Upper lobe of left lung (tissue), 6 donors: ENCODE results near the gene FOSL2. TPM values are rescaled to one million over a fixed set of nuclear protein-coding genes. Genes with fewer than 3 reads are reported as not detected.

Experiments used
- ATAC-seq, 2 donors: fragments of 200-7000 bp; cut with Tn5 transposase; one replicate each; pipeline ENCODE4 v1.9.1; 2022; ENCODE audit warnings: mild to moderate bottlenecking in 2 of 2, moderate library complexity in 2 of 2; ENCODE audit not compliant: low FRiP score in 2 of 2
- DNase-seq, 2 donors: peaks; one replicate each; pipeline ENCODE4 v3.0.0-alpha.2; 2019 to 2020
- H3K27ac ChIP-seq, 4 donors: fragments of 200-600 bp; sonication (generic); one replicate each; pipeline ENCODE4 v1.5.1; 2016 to 2019
- H3K27me3 ChIP-seq, 4 donors: fragments of 200-600 bp; sonication (generic); one replicate each; pipeline ENCODE4 v1.5.1; 2017 to 2019
- H3K36me3 ChIP-seq, 4 donors: fragments of 200-600 bp; sonication (generic); one replicate each; pipeline ENCODE4 v1.5.1; 2016 to 2019
- H3K4me1 ChIP-seq, 4 donors: fragments of 200-600 bp; sonication (generic); one replicate each; pipeline ENCODE4 v1.5.1; 2018 to 2019
- H3K4me3 ChIP-seq, 4 donors: fragments of 200-600 bp; sonication (generic); one replicate each; pipeline ENCODE4 v1.5.1; 2017 to 2019; ENCODE audit warnings: mild to moderate bottlenecking in 2 of 4, moderate library complexity in 1 of 4
- H3K9me3 ChIP-seq, 4 donors: fragments of 200-600 bp; sonication (generic); one replicate each; pipeline ENCODE4 v1.5.1; 2018 to 2019
- EP300 ChIP-seq, 4 donors: sonication (generic); formaldehyde crosslinking; IDR thresholded peaks; one replicate each; pipeline ENCODE4 v1.5.1; 2017; ENCODE audit warnings: antibody characterized with exemption in 4 of 4, control low read depth in 2 of 4
- POLR2A ChIP-seq, 4 donors: fragments of 450-650 bp; IDR thresholded peaks; one replicate each; pipeline ENCODE4 v1.5.1; 2016 to 2017; ENCODE audit warnings: antibody characterized with exemption in 4 of 4, mild to moderate bottlenecking in 2 of 4
- POLR2AphosphoS5 ChIP-seq, 2 donors: sonication (generic); formaldehyde crosslinking; IDR thresholded peaks; one replicate each; pipeline ENCODE4 v1.5.1; 2017; ENCODE audit warnings: antibody characterized with exemption in 2 of 2
- WGBS, 2 donors: methylation state at CpG; one replicate each; pipeline ENCODE4 v1.1.5; 2017 to 2018; 5-methylcytosine and 5-hydroxymethylcytosine counted together
- total RNA-seq, 6 donors: library from RNA; depleted of rRNA in 4 of 6; stranded (reverse); fragments of >200 nt in 4 of 6; gene quantifications; one replicate each; pipeline versions ENCODE4 v1.1.0 to v1.2.1, GENCODE V29; 2016 to 2021
- TF ChIP-seq, protein P1 (sequence below), 6 experiments: fragments of 450-650 bp in 4 of 6; fragments of 200-600 bp in 2 of 6; sonication (generic) in 2 of 6; IDR thresholded peaks; one replicate each; pipeline ENCODE4 v1.5.1; 2016 to 2019; ENCODE audit warnings: antibody characterized with exemption in 6 of 6
- donor health status: DM: no; HTN: no; CAD: no; lungs with moderate emphysema.
- donor health status: DM: no; HTN: yes; CAD: no; lungs with severe emphysema.

The FOSL2 gene
- total RNA-seq, 6 donors from 2014 or later, result 71.0 to 137 (median 91.0) TPM

DNA sequence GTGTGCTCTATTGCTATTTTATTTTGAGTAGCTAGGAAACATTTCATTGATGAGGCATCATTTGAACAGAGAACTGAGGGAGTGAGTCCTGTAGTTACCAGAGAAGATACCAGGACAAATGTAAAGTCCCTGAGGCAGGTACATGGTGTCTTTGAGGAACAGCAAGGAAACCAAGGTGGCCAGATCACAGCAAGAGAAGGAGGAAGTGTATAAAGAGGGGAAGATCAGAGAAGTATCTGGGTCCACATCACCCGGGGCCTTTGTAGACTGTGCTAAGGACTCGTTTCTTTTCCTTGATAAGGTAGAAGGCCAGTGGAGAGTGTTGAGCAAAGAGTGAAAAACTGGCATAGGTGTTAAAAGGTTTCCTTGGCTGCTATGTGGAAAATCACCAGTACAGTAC lies 68.4 kb downstream of the FOSL2 start:
- no peak for DNase-seq
- no peaks in the 10 kb centered on the region for H3K27me3 ChIP-seq
- peaks cover 0 to 4% (median 0%) of the 10 kb centered on the region in 4 donors for H3K4me1 ChIP-seq
- TF ChIP-seq, protein P1, sequence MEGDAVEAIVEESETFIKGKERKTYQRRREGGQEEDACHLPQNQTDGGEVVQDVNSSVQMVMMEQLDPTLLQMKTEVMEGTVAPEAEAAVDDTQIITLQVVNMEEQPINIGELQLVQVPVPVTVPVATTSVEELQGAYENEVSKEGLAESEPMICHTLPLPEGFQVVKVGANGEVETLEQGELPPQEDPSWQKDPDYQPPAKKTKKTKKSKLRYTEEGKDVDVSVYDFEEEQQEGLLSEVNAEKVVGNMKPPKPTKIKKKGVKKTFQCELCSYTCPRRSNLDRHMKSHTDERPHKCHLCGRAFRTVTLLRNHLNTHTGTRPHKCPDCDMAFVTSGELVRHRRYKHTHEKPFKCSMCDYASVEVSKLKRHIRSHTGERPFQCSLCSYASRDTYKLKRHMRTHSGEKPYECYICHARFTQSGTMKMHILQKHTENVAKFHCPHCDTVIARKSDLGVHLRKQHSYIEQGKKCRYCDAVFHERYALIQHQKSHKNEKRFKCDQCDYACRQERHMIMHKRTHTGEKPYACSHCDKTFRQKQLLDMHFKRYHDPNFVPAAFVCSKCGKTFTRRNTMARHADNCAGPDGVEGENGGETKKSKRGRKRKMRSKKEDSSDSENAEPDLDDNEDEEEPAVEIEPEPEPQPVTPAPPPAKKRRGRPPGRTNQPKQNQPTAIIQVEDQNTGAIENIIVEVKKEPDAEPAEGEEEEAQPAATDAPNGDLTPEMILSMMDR (IDR thresholded peaks at IDR 0.05), result no peak
- no peak for TF ChIP-seq POLR2AphosphoS5 (IDR thresholded peaks at IDR 0.05)
- no peak for TF ChIP-seq POLR2A (IDR thresholded peaks at IDR 0.05)
- no peak for TF ChIP-seq EP300 (IDR thresholded peaks at IDR 0.05)
- H3K36me3 ChIP-seq, result no peaks in the 10 kb centered on the region
- ATAC-seq, result no peak
- 50 to 55% methylated on average over 2 of the region's 2 CpGs for WGBS, 2 donors
- no peaks in the 10 kb centered on the region for H3K9me3 ChIP-seq
- H3K27ac ChIP-seq, result no peak overlapping the region
- H3K4me3 ChIP-seq, result no peak overlapping the region

DNA sequence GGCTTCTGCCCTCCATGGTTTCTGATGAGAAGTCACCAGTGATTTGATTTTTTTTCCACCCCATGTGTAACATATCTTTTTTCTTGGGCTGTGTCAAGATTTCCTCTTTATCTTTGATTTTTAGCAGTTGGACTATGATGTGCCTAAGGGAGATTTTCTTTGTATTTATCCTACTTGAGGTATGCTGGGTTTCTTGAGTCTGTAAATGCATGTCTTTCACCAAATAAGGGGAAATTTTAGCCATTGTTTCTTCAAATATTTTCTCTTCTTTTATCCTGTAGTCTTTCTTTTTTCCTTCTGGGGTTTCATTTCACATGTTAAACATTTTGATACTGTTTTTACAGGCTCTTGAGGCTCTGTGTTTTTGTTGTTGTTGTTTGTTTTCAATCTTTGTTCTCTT lies 69.5 kb downstream of the FOSL2 start:
- no peak overlapping the region for H3K27ac ChIP-seq
- H3K9me3 ChIP-seq, result no peaks in the 10 kb centered on the region
- no peaks in the 10 kb centered on the region for H3K36me3 ChIP-seq
- peaks cover 0 to 4% (median 0%) of the 10 kb centered on the region in 4 donors for H3K4me1 ChIP-seq
- H3K4me3 ChIP-seq, result no peak overlapping the region
- ATAC-seq, result no peak
- H3K27me3 ChIP-seq, result no peaks in the 10 kb centered on the region
- TF ChIP-seq POLR2A (IDR thresholded peaks at IDR 0.05), result no peak
- TF ChIP-seq, protein P1 (IDR thresholded peaks at IDR 0.05), result no peak
- no peak for TF ChIP-seq EP300 (IDR thresholded peaks at IDR 0.05)
- no peak for TF ChIP-seq POLR2AphosphoS5 (IDR thresholded peaks at IDR 0.05)
- no peak for DNase-seq

DNA sequence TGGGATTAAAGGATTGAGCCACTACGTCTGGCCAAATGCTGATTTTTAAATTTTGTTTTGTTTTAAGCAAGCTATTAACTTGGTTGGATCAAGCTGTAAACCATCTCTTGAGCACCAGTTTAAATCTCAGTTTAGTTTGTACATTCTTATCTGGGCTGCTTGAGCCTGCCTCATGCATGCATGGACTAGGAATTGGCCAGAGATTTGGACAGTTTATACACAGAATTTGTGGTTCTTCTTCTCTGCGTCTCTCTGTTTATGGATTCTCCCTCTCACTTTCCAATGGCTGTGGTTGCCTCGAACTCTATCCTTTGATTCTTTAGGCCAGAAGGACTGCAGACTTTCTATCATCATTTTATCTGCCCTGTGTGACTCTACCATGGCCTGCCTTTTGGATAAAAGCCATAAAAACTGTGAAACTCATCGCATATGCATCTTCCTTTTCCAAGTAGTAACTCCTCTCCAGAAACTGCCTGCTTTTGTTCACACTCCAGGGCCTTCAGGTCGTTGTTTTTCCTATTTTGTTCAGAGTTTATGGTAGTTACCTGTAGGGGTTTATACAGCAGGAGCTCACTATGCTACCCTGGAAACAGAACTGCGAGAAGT lies 70.7 kb downstream of the FOSL2 start:
- H3K4me1 ChIP-seq, result peaks cover 0 to 4% (median 0%) of the 10 kb centered on the region in 4 donors
- no peak for DNase-seq
- no peak overlapping the region for H3K4me3 ChIP-seq
- TF ChIP-seq, protein P1 (IDR thresholded peaks at IDR 0.05), result no peak
- no peak for TF ChIP-seq POLR2A (IDR thresholded peaks at IDR 0.05)
- no peak for TF ChIP-seq EP300 (IDR thresholded peaks at IDR 0.05)
- TF ChIP-seq POLR2AphosphoS5 (IDR thresholded peaks at IDR 0.05), result no peak
- ATAC-seq, result no peak
- H3K27ac ChIP-seq, result peak overlapping the region in 3 of 4 donors; percentile 49 to 73 (median 68)
- no peaks in the 10 kb centered on the region for H3K9me3 ChIP-seq
- 62 to 78% methylated on average over 6 of the region's 6 CpGs for WGBS, 2 donors
- H3K36me3 ChIP-seq, result no peaks in the 10 kb centered on the region
- H3K27me3 ChIP-seq, result no peaks in the 10 kb centered on the region

DNA sequence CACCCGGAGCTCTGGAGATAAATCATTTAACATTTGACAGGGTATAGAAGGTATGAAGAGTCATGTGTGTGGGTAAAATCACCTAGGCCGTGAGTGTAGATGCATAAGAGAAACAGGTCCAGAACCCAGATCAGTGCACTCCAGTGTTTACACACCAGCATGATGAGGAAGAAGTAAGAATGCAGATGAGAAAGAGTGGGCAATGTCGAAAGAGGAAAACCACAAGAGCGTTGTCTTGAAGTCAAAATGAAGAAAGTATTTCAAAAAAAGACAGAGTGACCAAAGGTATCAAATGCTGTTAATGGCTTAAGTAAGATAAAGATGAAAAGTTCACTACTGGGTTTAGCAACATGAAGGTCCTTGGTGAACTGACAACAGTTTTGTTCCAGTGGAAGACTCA lies 71.2 kb downstream of the FOSL2 start:
- WGBS, 2 donors, result 63 to 67% methylated on average over 4 of the region's 4 CpGs
- ATAC-seq (peak in 1 of 2 donors; percentile 58), DNase-seq (no peak)
- TF ChIP-seq EP300 (IDR thresholded peaks at IDR 0.05) (no peak), POLR2AphosphoS5 (IDR thresholded peaks at IDR 0.05) (peak in 1 of 2 donors; percentile 31), POLR2A (IDR thresholded peaks at IDR 0.05) (no peak)
- peak overlapping the region in 3 of 4 donors; percentile 49 to 73 (median 68) for H3K27ac ChIP-seq
- no peaks in the 10 kb centered on the region for H3K9me3 ChIP-seq
- H3K4me3 ChIP-seq, result no peak overlapping the region
- no peaks in the 10 kb centered on the region for H3K27me3 ChIP-seq
- no peaks in the 10 kb centered on the region for H3K36me3 ChIP-seq
- H3K4me1 ChIP-seq, result peaks cover 0 to 4% (median 0%) of the 10 kb centered on the region in 4 donors

DNA sequence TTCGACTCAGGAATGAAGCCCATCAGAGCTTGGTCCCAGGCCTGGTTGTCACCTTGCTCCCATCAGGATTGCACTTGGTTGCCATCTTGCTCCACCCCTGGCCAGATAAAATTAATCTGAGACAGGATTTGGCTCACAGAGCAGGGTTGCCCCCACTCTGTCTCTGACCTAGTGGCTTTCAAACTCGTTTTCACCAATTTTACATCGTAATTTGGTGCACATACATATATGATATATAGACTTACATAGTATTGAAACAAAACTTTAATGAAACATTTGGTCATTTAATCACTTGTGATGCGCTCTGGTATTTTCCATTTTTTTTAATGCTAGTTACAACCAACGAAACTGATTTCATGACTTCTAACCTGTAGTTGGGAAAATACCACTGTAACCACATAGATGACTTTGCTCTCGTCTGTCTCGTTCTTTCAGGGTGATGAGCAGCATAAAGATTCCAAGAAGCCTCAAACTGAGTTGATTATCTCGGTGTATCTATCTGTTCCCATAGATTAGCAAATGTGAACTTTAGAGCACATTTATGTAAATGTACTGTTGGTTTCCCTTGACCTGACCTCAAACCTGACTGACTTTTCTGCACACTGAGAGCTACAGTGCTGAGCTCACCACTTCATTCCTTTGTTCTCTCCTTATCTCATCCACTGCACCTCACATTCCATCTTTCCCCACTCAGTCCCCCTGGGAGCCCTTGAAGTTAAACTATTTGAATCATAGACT lies 72.7 kb downstream of the FOSL2 start:
- H3K4me1 ChIP-seq, result peaks cover 0 to 6% (median 4%) of the 10 kb centered on the region in 4 donors
- 60 to 61% methylated on average over 8 of the region's 8 CpGs for WGBS, 2 donors
- no peak for ATAC-seq

More for the DNA sequence above, 72.7 kb downstream of the FOSL2 start:
- DNase-seq, result no peak
- H3K9me3 ChIP-seq, result no peaks in the 10 kb centered on the region
- H3K27ac ChIP-seq, result peak overlapping the region in 1 of 4 donors; percentile 68
- H3K27me3 ChIP-seq, result no peaks in the 10 kb centered on the region
- TF ChIP-seq POLR2A (IDR thresholded peaks at IDR 0.05) (no peak), EP300 (IDR thresholded peaks at IDR 0.05) (no peak), POLR2AphosphoS5 (IDR thresholded peaks at IDR 0.05) (no peak)
- TF ChIP-seq, protein P1 (IDR thresholded peaks at IDR 0.05), result no peak
- H3K4me3 ChIP-seq, result no peak overlapping the region
- H3K36me3 ChIP-seq, result no peaks in the 10 kb centered on the region
